ENCODE measurements around the gene FLOT2. TPM values are rescaled to one million over a fixed set of nuclear protein-coding genes. Genes with fewer than 3 reads are reported as not detected.

FLOT2 gene
- total and polyA plus RNA-seq, 4 donors, result 46.2 to 226 (median 121) TPM

DNA sequence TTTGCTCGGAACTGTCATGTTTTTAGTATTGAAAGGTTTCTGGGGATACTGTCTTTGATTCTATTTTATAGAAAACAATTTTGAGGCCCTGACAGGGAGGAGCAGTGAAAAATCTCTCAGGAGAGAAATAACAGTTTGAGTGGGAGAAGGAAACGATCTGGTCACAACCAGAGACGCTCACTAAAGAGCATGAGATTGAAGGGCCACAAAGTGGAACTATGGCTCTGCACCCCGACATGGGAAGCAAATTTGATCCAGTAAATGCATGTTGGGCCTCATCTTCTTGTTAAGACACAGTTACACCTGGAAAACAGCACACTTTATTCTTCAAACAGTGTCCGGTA, 42.2 kb downstream of the FLOT2 start:
- H3K27ac ChIP-seq (ENCODE audit: low read depth in 1 of 2, low read length in 1 of 2), result peak overlapping the region; percentile 43 to 85
- DNase-seq (no peak), ATAC-seq (ENCODE audit: insufficient read depth, low FRiP score) (no peak)
- no peaks in the 10 kb centered on the region for H3K27me3 ChIP-seq (ENCODE audit: control insufficient read depth in 3 of 3, insufficient read depth in 3 of 3, low read length in 2 of 3)
- WGBS, 2 donors, result 16 to 17% methylated on average over 5 of the region's 5 CpGs
- peaks cover 3 to 23% (median 19%) of the 10 kb centered on the region in 4 donors for H3K36me3 ChIP-seq (ENCODE audit: control insufficient read depth in 4 of 4, insufficient read depth in 4 of 4, low read length in 4 of 4)
- H3K9ac ChIP-seq (ENCODE audit: insufficient read depth in 1 of 2, low read length in 2 of 2), result peak overlapping the region; percentile 79 to 88
- TF ChIP-seq, protein P1, sequence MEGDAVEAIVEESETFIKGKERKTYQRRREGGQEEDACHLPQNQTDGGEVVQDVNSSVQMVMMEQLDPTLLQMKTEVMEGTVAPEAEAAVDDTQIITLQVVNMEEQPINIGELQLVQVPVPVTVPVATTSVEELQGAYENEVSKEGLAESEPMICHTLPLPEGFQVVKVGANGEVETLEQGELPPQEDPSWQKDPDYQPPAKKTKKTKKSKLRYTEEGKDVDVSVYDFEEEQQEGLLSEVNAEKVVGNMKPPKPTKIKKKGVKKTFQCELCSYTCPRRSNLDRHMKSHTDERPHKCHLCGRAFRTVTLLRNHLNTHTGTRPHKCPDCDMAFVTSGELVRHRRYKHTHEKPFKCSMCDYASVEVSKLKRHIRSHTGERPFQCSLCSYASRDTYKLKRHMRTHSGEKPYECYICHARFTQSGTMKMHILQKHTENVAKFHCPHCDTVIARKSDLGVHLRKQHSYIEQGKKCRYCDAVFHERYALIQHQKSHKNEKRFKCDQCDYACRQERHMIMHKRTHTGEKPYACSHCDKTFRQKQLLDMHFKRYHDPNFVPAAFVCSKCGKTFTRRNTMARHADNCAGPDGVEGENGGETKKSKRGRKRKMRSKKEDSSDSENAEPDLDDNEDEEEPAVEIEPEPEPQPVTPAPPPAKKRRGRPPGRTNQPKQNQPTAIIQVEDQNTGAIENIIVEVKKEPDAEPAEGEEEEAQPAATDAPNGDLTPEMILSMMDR (IDR thresholded peaks at IDR 0.05; ENCODE audit: control extremely low read depth, extremely low read depth), result no peak
- H3K4me3 ChIP-seq, result peak overlapping the region; percentile 92
- H3K9me3 ChIP-seq (ENCODE audit: control insufficient read depth in 4 of 4, insufficient read depth in 3 of 4, low read length in 3 of 4), result no peaks in the 10 kb centered on the region
- peaks cover 0 to 11% (median 3%) of the 10 kb centered on the region in 5 donors for H3K4me1 ChIP-seq (ENCODE audit: control insufficient read depth in 5 of 5, insufficient read depth in 5 of 5, low read length in 5 of 5)

DNA sequence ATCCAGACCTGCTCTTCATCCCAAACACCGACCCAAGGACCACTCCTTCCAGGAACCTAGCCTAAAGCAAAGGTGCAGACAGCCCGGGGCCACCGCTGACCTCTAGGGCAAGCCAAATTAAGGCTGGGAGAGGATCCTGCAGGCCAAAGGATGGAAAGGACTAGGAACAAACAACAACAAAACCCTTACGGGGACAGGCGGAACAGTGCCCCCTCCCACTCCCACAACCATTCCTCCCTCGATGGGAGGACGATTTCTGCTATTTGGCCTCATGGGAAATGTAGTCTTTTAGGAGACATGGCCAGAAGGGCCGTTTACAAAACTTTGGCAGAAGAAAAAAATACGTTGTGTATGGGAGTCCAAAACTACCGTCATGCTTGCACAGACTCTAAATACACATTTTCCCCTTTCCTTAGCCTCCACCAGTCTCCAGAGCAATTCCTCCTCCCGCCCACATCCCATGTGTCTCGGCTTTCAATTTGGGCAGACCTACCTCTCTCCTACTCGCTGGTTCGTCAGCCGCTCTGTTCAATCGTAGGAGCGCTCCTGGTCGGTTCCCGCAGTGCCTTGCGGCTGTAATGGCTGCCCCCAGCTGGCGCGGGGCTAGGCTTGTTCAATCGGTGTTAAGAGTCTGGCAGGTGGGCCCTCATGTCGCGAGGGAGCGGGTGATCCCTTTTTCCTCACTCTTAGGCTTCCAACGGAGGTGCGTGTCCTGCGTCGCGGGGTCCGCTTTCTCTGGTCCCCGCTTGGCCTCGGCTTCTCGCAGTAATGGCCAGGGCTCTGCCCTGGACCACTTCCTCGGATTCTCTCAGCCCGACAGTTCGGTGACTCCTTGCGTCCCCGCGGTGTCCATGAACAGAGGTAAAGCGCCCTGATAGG, 42.8 kb downstream of the FLOT2 start, which contains the start of gene ERAL1:
TSS of gene ERAL1 (plus strand) at position 560 of the 879 bp plus-strand sequence. CDS start at position 579, 19 bp downstream.
- peaks cover 3 to 22% (median 17%) of the 10 kb centered on the region in 4 donors for H3K36me3 ChIP-seq (ENCODE audit: control insufficient read depth in 4 of 4, insufficient read depth in 4 of 4, low read length in 4 of 4)
- WGBS, 2 donors, result 1% methylated on average over 42 of the region's 42 CpGs
- TF ChIP-seq, protein P1 (IDR thresholded peaks at IDR 0.05; ENCODE audit: control extremely low read depth, extremely low read depth), result no peak
- H3K9me3 ChIP-seq (ENCODE audit: control insufficient read depth in 4 of 4, insufficient read depth in 3 of 4, low read length in 3 of 4), result no peaks in the 10 kb centered on the region
- DNase-seq, result peak; percentile 90 to 94 (median 93)
- ATAC-seq (ENCODE audit: insufficient read depth, low FRiP score), result peak; percentile 100
- H3K4me3 ChIP-seq, result peak within 1 kb of the TSS; percentile 92
- peak within 1 kb of the TSS; percentile 43 to 85 for H3K27ac ChIP-seq (ENCODE audit: low read depth in 1 of 2, low read length in 1 of 2)
- H3K27me3 ChIP-seq (ENCODE audit: control insufficient read depth in 3 of 3, insufficient read depth in 3 of 3, low read length in 2 of 3), result no peaks in the 10 kb centered on the region
- peak within 1 kb of the TSS; percentile 79 to 88 for H3K9ac ChIP-seq (ENCODE audit: insufficient read depth in 1 of 2, low read length in 2 of 2)
- H3K4me1 ChIP-seq (ENCODE audit: control insufficient read depth in 5 of 5, insufficient read depth in 5 of 5, low read length in 5 of 5), result peaks cover 0 to 11% (median 3%) of the 10 kb centered on the region in 5 donors

DNA sequence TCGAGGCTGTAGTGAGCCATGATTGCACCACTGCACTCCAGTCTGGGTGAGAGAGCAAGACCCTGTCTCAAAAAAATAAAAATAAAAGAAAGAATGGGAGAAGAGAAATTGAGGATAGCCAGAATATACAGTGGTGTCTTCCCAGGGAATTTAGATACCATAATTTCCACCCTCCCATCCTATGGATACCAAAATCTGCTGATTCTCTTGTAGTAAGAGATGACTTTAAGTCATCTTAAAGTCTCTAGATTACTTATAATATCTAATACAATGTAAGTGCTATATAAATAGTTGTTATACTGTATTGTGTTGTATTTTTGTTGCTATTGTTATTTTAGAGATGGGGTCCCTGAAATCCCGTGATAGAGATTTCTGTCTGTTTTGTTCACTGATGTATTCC, 44.2 kb downstream of the FLOT2 start:
- H3K9me3 ChIP-seq (ENCODE audit: control insufficient read depth in 4 of 4, insufficient read depth in 3 of 4, low read length in 3 of 4), result no peaks in the 10 kb centered on the region
- no peak overlapping the region for H3K4me3 ChIP-seq
- H3K36me3 ChIP-seq (ENCODE audit: control insufficient read depth in 4 of 4, insufficient read depth in 4 of 4, low read length in 4 of 4), result peaks cover 3 to 13% (median 8%) of the 10 kb centered on the region in 4 donors
- peaks cover 0 to 11% (median 3%) of the 10 kb centered on the region in 5 donors for H3K4me1 ChIP-seq (ENCODE audit: control insufficient read depth in 5 of 5, insufficient read depth in 5 of 5, low read length in 5 of 5)
- 95 to 100% methylated on average over 2 of the region's 2 CpGs for WGBS, 2 donors
- no peak for ATAC-seq (ENCODE audit: insufficient read depth, low FRiP score)
- no peak overlapping the region for H3K9ac ChIP-seq (ENCODE audit: insufficient read depth in 1 of 2, low read length in 2 of 2)
- TF ChIP-seq, protein P1 (IDR thresholded peaks at IDR 0.05; ENCODE audit: control extremely low read depth, extremely low read depth), result no peak
- no peak for DNase-seq
- H3K27me3 ChIP-seq (ENCODE audit: control insufficient read depth in 3 of 3, insufficient read depth in 3 of 3, low read length in 2 of 3), result no peaks in the 10 kb centered on the region
- H3K27ac ChIP-seq (ENCODE audit: low read depth in 1 of 2, low read length in 1 of 2), result no peak overlapping the region
